Measurements from ENCODE around the gene MEIKIN. TPM values are rescaled to one million over a fixed set of nuclear protein-coding genes. Genes with fewer than 3 reads are reported as not detected.

The MEIKIN gene
- total and polyA plus RNA-seq, 2 of the 13 experiments (the other 11 are each of a cell fraction or from before 2014, with no cell fraction given): not detected

GRCh38 chr5:131854134-131854533 lies 91.3 kb downstream of the MEIKIN start:
- no TSS peak for BruUV-seq (replicated peaks)
- ChIA-PET POLR2A (no interaction called here), CTCF (ENCODE audit: low intra/inter-chr PET ratio, low total read pairs) (no interaction called here)
- no peak overlapping the region for H3K4me3 ChIP-seq (replicated peaks in 1 of 3; ENCODE audit: insufficient read depth in 1 of 3, low read depth in 2 of 3, low read length in 3 of 3)
- H3K4me1 ChIP-seq (ENCODE audit: insufficient read depth, low read length): no peaks in the 10 kb centered on the region
- intact Hi-C loops (cut with micrococcal nuclease; ENCODE audit: unreplicated experiment) (no loop called here), in situ Hi-C loops (cut with HindIII; ENCODE audit: extremely low pct_ligation_motif_present, low pct_unique_long_range_greater_than_20kb) (no loop called here)
- no peaks in the 10 kb centered on the region; the same call in 1 of the 2 replicates for H3K9me3 ChIP-seq (ENCODE audit: low read length)
- H3K36me3 ChIP-seq (replicated peaks in 1 of 2; ENCODE audit: control insufficient read depth in 1 of 2, insufficient read depth in 2 of 2, low read length in 2 of 2): no peaks in the 10 kb centered on the region
- H3K27ac ChIP-seq (ENCODE audit: extremely low read length, insufficient read depth, low read length): no peak overlapping the region
- H3K4me2 ChIP-seq (ENCODE audit: low read depth, low read length): no peak overlapping the region
- ATAC-seq (no peak), FAIRE-seq (no peak), DNase-seq (ENCODE audit: low spot score) (no peak)
- no peaks in the 10 kb centered on the region for H3K79me2 ChIP-seq (ENCODE audit: insufficient read depth, low read length)
- no peak overlapping the region for H2AFZ ChIP-seq (ENCODE audit: low read length)
- H3K9ac ChIP-seq (ENCODE audit: insufficient read depth, low read depth, low read length): no peak overlapping the region
- H3K27me3 ChIP-seq (ENCODE audit: control insufficient read depth in 1 of 2, insufficient read depth in 2 of 2, low read length in 2 of 2): no peaks in the 10 kb centered on the region; a peak in 1 of 5 replicates
- no peaks in the 10 kb centered on the region for H4K20me1 ChIP-seq (ENCODE audit: insufficient read depth, low read length)
- TF ChIP-seq CCDC6 (CRISPR knock-in tag; IDR thresholded peaks at IDR 0.05) (no peak), IRX3 (CRISPR knock-in tag; IDR thresholded peaks at IDR 0.05; ENCODE audit: borderline replicate concordance, low read depth) (no peak), ZFP82 (CRISPR knock-in tag; IDR thresholded peaks at IDR 0.05; ENCODE audit: borderline replicate concordance) (no peak), TP53 (CRISPR knock-in tag; conservative IDR thresholded peaks at IDR 0.05) (no peak), HNRNPUL1 (IDR thresholded peaks at IDR 0.05; ENCODE audit: low read depth, low read length) (no peak), ARHGAP35 (CRISPR knock-in tag; IDR thresholded peaks at IDR 0.05; ENCODE audit: borderline replicate concordance) (no peak), ZSCAN29 (CRISPR knock-in tag; conservative IDR thresholded peaks at IDR 0.05) (no peak), TOPORS (CRISPR knock-in tag; IDR thresholded peaks at IDR 0.05) (no peak), HBP1 (CRISPR knock-in tag; IDR thresholded peaks at IDR 0.05; ENCODE audit: low read depth) (no peak), HOMEZ (CRISPR knock-in tag; IDR thresholded peaks at IDR 0.05; ENCODE audit: low read depth) (no peak), HMG20A (CRISPR knock-in tag; IDR thresholded peaks at IDR 0.05; ENCODE audit: borderline replicate concordance) (no peak), JUND (CRISPR knock-in tag; IDR thresholded peaks at IDR 0.05) (no peak), MBNL3 (CRISPR knock-in tag; conservative IDR thresholded peaks at IDR 0.05) (no peak), ZNF292 (CRISPR knock-in tag; IDR thresholded peaks at IDR 0.05; ENCODE audit: borderline replicate concordance, low read depth) (no peak), FOSL2 (CRISPR knock-in tag; IDR thresholded peaks at IDR 0.05) (no peak), CBX2 (IDR thresholded peaks at IDR 0.05; ENCODE audit: low read depth, low read length) (no peak), CBX2 (CRISPR knock-in tag; IDR thresholded peaks at IDR 0.05; ENCODE audit: low read depth) (no peak), ZMYM2 (CRISPR knock-in tag; IDR thresholded peaks at IDR 0.05) (no peak)
